Nephron (organoid): ENCODE measurements around the gene PTPRD.

Experiments
- H3K27ac Mint-ChIP-seq, 3 experiments: 2 replicates each; pipeline ENCODE4 v1.8.0; 2020; ENCODE audit warnings: mixed read lengths in 3 of 3, mild to moderate bottlenecking in 2 of 3, moderate library complexity in 1 of 3
- H3K27me3 Mint-ChIP-seq: 2 replicates; pipeline ENCODE4 v1.8.0; 2021; ENCODE audit warnings: low read depth, mild to moderate bottlenecking, moderate library complexity, mixed read lengths
- H3K36me3 Mint-ChIP-seq: 2 replicates; pipeline ENCODE4 v1.8.0; 2020; ENCODE audit warnings: low read depth, mixed read lengths
- H3K4me1 Mint-ChIP-seq: 2 replicates; pipeline ENCODE4 v1.8.0; 2020; ENCODE audit warnings: mixed read lengths
- H3K4me3 Mint-ChIP-seq, 3 experiments: 2 replicates each; pipeline ENCODE4 v1.8.0; 2020; ENCODE audit warnings: mild to moderate bottlenecking in 3 of 3, mixed read lengths in 3 of 3, moderate library complexity in 2 of 3
- H3K9me3 Mint-ChIP-seq: 2 replicates; pipeline ENCODE4 v1.8.0; 2020; ENCODE audit warnings: mixed read lengths
- CTCF ChIP-seq, 3 experiments: fragments of 200-600 bp; sonication (generic); IDR thresholded peaks; one replicate each; pipeline ENCODE4 v1.5.0; 2021; ENCODE audit warnings: antibody characterized with exemption in 3 of 3; ENCODE audit not compliant: unreplicated experiment in 3 of 3

PTPRD gene

GRCh38 chr9:8430945-8431344 lies 2181.9 kb downstream of the PTPRD start:
- no peaks in the 10 kb centered on the region for H3K9me3 Mint-ChIP-seq
- TF ChIP-seq CTCF (IDR thresholded peaks at IDR 0.05; ENCODE audit: unreplicated experiment in 3 of 3), result no peak
- no peak overlapping the region for H3K27ac Mint-ChIP-seq
- no peaks in the 10 kb centered on the region for H3K27me3 Mint-ChIP-seq
- peaks cover 5% of the 10 kb centered on the region for H3K4me1 Mint-ChIP-seq
- H3K36me3 Mint-ChIP-seq, result peaks cover 50% of the 10 kb centered on the region
- H3K4me3 Mint-ChIP-seq, result no peak overlapping the region

DNA sequence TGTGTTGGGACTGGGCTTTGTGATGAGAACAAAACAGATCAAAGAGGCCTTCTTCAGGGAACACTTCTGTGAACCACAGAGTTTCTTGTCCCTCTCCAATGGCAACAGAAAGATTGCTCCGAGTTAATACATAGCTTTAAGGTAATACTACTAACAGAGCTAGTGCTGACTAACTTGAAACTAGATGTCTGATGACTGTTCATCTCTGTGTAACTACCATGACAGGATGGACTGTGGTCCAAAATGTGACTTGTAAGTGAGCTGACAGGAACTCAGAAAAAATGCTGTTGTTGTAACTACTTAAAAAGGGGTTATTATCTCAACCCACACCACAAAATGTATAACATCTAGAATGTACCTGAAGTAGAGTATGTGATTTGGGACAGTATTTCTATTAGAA lies 2183.0 kb downstream of the PTPRD start:
- no peaks in the 10 kb centered on the region for H3K9me3 Mint-ChIP-seq
- no peak overlapping the region for H3K4me3 Mint-ChIP-seq
- peaks cover 14% of the 10 kb centered on the region for H3K4me1 Mint-ChIP-seq
- H3K27me3 Mint-ChIP-seq, result no peaks in the 10 kb centered on the region
- H3K36me3 Mint-ChIP-seq, result peaks cover 50% of the 10 kb centered on the region
- TF ChIP-seq CTCF (IDR thresholded peaks at IDR 0.05; ENCODE audit: unreplicated experiment in 3 of 3), result no peak
- H3K27ac Mint-ChIP-seq, result no peak overlapping the region

- Mint-ChIP-seq H3K27ac (no peak overlapping the region), H3K27me3 (no peaks in the 10 kb centered on the region), H3K9me3 (no peaks in the 10 kb centered on the region), H3K4me3 (no peak overlapping the region), H3K4me1 (peaks cover 20% of the 10 kb centered on the region), H3K36me3 (peaks cover 48% of the 10 kb centered on the region)
- no peak for TF ChIP-seq CTCF (IDR thresholded peaks at IDR 0.05; ENCODE audit: unreplicated experiment in 3 of 3)
Observed at GRCh38 chr9:8429157-8429556, 2183.6 kb downstream of the PTPRD start.

DNA sequence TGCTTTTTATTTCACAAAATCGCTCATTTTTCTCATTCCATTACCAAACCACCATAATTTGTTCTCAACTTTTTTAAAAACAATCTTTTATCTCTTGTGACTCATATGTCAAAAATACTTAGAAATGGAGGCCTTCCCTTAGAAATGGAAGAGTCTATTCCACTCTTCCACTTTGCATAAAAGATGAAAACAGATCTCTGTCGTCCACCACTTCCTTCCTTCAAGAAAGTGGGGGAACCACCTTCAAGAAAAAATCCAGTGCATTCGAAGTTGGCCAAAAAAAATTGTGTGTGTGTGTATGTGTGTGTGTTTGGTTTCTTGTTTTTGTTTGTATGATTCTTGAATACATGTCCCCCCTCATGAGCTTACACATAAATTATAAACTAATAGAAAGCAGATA lies 2184.4 kb downstream of the PTPRD start:
- no peak for TF ChIP-seq CTCF (IDR thresholded peaks at IDR 0.05; ENCODE audit: unreplicated experiment in 3 of 3)
- H3K27me3 Mint-ChIP-seq, result no peaks in the 10 kb centered on the region
- H3K4me3 Mint-ChIP-seq, result no peak overlapping the region
- H3K36me3 Mint-ChIP-seq, result peaks cover 48% of the 10 kb centered on the region
- H3K27ac Mint-ChIP-seq, result no peak overlapping the region
- H3K4me1 Mint-ChIP-seq, result peaks cover 20% of the 10 kb centered on the region
- H3K9me3 Mint-ChIP-seq, result no peaks in the 10 kb centered on the region

- peaks cover 44% of the 10 kb centered on the region for H3K4me1 Mint-ChIP-seq
- H3K27ac Mint-ChIP-seq, result peak overlapping the region in 2 of 3 experiments; percentile 71 to 79
- no peaks in the 10 kb centered on the region for H3K9me3 Mint-ChIP-seq
Observed at GRCh38 chr9:8424786-8425410, 2187.9 kb downstream of the PTPRD start.

More at GRCh38 chr9:8424786-8425410, 2187.9 kb downstream of the PTPRD start:
- no peak overlapping the region for H3K4me3 Mint-ChIP-seq
- no peak for TF ChIP-seq CTCF (IDR thresholded peaks at IDR 0.05; ENCODE audit: unreplicated experiment in 3 of 3)
- H3K36me3 Mint-ChIP-seq, result peaks cover 54% of the 10 kb centered on the region
- H3K27me3 Mint-ChIP-seq, result no peaks in the 10 kb centered on the region
